ENCODE measurements around the gene LDLRAD4.

- no peak for TF ChIP-seq CTCF (IDR thresholded peaks at IDR 0.05)
- no peak for TF ChIP-seq POLR2A (IDR thresholded peaks at IDR 0.05)
These were observed 269.8 kb downstream of the LDLRAD4 start for GRCh38 chr18:13488281-13488929.
